Islet of Langerhans (tissue), 1 donor: ENCODE results near the gene A4GALT.

Experiments
- FAIRE-seq: peaks from one replicate; lab custom pipeline; 2011; peaks lifted over from hg19 to GRCh38; lab: Jason Lieb, UNC

The A4GALT gene

GRCh38 chr22:42648368-42649245 lies 72.1 kb downstream of the A4GALT start:
- FAIRE-seq: no peak

DNA sequence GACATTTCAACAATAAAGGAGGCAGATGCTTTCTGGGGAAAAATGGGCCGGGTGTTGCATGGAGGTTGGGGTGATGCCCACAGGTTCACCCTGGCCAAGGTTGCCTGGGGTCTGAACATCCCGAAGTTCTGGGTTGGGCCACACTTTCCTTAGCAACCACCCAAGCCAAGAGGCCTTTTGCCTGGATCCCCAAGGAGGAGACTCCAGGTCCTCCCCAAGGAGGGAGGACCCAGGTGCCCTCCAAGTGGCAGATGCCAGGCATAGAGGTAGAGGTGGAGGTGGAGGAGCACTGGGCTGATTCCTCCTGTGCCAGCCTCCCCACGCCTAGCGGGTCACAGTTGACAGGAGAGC lies 72.7 kb downstream of the A4GALT start:
- FAIRE-seq: no peak

DNA sequence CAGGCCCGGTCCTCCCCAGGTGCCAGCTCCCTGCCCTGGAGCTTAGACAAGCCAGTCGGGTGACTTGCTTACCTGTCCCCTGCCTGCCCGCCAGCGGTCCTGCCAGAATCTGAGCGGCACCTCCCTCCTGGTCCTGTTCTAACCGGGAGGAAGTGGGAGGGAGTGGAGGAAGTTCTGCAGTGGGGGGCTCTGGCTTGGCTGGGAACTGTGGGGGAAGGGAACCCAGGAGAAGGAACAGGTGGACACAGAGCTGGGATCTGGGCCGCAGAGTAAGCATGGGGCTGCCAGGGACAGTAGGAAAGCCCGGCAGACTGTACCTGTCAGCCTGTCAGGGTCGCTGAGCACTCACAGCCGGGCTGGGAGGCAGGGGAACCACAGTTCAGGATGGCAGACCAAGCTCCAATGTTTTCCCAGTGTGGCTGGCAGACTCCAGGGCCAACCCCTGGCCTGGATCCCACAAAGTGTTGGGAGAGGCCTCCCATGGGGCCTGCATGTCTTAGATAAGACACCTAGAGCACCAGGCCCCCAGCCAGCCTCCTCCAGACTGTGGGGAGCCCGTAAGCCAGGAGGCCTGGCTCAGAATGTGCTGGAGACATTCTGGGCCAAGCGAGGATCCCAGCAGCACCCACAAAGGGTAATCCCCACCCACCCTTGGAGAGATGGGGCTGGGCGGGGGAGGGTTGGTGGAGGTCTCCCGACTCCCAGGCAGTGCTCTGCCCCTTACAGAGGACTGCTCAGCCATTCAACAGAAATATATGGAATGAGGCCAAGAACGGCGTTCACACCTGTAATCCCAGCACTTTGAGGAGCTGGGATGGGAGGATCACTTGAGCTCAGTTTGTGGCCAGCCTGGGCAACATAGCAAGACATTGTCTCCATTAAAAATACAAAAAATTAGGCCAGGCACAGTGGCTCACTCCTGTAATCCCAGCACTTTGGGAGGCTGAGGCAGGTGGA lies 73.8 kb downstream of the A4GALT start:
- FAIRE-seq: no peak

GRCh38 chr22:42645938-42646568 lies 74.6 kb downstream of the A4GALT start:
- no peak for FAIRE-seq

- FAIRE-seq: no peak
Observed at GRCh38 chr22:42645341-42645937, 75.2 kb downstream of the A4GALT start.

- no peak for FAIRE-seq
Observed at GRCh38 chr22:42644422-42645340, 76.0 kb downstream of the A4GALT start.

GRCh38 chr22:42643634-42644421 lies 76.8 kb downstream of the A4GALT start:
- no peak for FAIRE-seq

GRCh38 chr22:42642806-42643633 lies 77.7 kb downstream of the A4GALT start:
- FAIRE-seq: no peak
